Stomach (tissue), 4 donors: Measurements from ENCODE around the gene CRIM1.

ENCODE experiments used
- POLR2A ChIP-seq, 4 donors: fragments of 450-650 bp; IDR thresholded peaks; one replicate each; pipeline ENCODE4 v1.6.1; 2016; ENCODE audit warnings: antibody characterized with exemption in 4 of 4, control low read depth in 2 of 4, mild to moderate bottlenecking in 1 of 4, moderate library complexity in 1 of 4
- POLR2AphosphoS5 ChIP-seq, 3 donors: sonication (generic); formaldehyde crosslinking; IDR thresholded peaks; one replicate each; pipeline ENCODE4 v1.6.1; 2016; ENCODE audit warnings: antibody characterized with exemption in 3 of 3
- TF ChIP-seq, protein P1 (sequence below), 7 experiments: fragments of 450-650 bp in 4 of 7; fragments of 200-600 bp in 3 of 7; sonication (generic) in 3 of 7; IDR thresholded peaks; one replicate each; pipeline ENCODE4 v1.5.1; 2016 to 2019; ENCODE audit warnings: antibody characterized with exemption in 7 of 7, control low read depth in 2 of 7, mild to moderate bottlenecking in 1 of 7

DNA sequence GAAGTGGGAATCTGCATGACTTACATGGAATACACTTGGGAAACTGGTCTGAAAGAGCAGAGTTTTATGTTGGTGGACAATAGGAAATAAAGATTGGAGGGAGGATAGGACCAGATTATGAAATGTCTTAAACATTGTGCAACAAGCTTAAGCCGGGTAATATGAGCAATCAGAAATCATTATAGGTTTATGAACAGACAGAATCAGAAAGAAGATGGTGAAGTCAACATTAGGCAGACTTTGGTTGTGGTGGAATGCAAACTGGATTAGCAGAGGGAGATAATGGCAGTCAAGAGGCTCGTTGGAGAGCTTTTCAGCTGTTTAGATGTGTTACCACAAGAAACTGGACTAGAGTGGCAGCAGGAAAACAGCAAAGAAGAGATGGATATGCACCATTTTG lies 43.5 kb downstream of the CRIM1 start:
- TF ChIP-seq, protein P1, sequence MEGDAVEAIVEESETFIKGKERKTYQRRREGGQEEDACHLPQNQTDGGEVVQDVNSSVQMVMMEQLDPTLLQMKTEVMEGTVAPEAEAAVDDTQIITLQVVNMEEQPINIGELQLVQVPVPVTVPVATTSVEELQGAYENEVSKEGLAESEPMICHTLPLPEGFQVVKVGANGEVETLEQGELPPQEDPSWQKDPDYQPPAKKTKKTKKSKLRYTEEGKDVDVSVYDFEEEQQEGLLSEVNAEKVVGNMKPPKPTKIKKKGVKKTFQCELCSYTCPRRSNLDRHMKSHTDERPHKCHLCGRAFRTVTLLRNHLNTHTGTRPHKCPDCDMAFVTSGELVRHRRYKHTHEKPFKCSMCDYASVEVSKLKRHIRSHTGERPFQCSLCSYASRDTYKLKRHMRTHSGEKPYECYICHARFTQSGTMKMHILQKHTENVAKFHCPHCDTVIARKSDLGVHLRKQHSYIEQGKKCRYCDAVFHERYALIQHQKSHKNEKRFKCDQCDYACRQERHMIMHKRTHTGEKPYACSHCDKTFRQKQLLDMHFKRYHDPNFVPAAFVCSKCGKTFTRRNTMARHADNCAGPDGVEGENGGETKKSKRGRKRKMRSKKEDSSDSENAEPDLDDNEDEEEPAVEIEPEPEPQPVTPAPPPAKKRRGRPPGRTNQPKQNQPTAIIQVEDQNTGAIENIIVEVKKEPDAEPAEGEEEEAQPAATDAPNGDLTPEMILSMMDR (IDR thresholded peaks at IDR 0.05), result no peak
- no peak for TF ChIP-seq POLR2A (IDR thresholded peaks at IDR 0.05)
- no peak for TF ChIP-seq POLR2AphosphoS5 (IDR thresholded peaks at IDR 0.05)
